Astrocyte (in vitro differentiated cells and primary cell): ENCODE results near the gene XPOT.

Experiments used
- EZH2 ChIP-seq: IDR thresholded peaks from 2 replicates; pipeline ENCODE4 v1.6.1; 2012; ENCODE audit warnings: mild to moderate bottlenecking, low read length, inconsistent platforms; ENCODE audit not compliant: insufficient read depth
- TF ChIP-seq, protein P1 (sequence below): IDR thresholded peaks from 2 replicates; pipeline ENCODE4 v1.5.1; 2011; ENCODE audit warnings: low read depth, mild to moderate bottlenecking, inconsistent platforms, low read length, moderate library complexity; ENCODE audit not compliant: insufficient read depth

DNA sequence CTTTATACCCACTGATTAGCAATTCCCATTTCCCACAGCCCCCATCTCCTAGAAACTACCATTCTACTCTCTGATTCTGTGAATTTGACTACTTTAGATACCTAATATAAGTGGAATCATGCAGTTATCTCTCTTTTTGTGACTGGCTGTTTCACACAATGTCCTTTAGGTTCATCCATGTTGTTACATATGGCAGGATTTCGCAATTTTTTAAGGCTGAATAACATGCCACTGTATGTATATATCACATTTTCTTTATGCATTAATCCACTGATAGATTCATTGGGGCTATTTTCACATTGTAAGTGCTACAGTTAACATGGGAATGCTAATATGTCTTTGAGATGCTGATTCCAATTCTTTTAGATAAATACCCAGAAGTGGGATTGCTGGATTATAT lies 35.9 kb downstream of the XPOT start:
- TF ChIP-seq, protein P1, sequence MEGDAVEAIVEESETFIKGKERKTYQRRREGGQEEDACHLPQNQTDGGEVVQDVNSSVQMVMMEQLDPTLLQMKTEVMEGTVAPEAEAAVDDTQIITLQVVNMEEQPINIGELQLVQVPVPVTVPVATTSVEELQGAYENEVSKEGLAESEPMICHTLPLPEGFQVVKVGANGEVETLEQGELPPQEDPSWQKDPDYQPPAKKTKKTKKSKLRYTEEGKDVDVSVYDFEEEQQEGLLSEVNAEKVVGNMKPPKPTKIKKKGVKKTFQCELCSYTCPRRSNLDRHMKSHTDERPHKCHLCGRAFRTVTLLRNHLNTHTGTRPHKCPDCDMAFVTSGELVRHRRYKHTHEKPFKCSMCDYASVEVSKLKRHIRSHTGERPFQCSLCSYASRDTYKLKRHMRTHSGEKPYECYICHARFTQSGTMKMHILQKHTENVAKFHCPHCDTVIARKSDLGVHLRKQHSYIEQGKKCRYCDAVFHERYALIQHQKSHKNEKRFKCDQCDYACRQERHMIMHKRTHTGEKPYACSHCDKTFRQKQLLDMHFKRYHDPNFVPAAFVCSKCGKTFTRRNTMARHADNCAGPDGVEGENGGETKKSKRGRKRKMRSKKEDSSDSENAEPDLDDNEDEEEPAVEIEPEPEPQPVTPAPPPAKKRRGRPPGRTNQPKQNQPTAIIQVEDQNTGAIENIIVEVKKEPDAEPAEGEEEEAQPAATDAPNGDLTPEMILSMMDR = no peak
- no peak for TF ChIP-seq EZH2
